Right cardiac atrium (tissue), 5 donors: ENCODE results near the gene ZNHIT2. TPM values are rescaled to one million over a fixed set of nuclear protein-coding genes. Genes with fewer than 3 reads are reported as not detected.

Source experiments
- ATAC-seq, 2 donors: fragments of 200-7000 bp; cut with Tn5 transposase; one replicate each; pipeline versions ENCODE4 v1.8.0 to v1.9.1; 2020; ENCODE audit warnings: moderate library complexity in 2 of 2, mild to moderate bottlenecking in 1 of 2
- DNase-seq, 3 donors: peaks; one replicate each; pipeline ENCODE4 v3.0.0-alpha.2; 2020
- H3K27ac ChIP-seq: one replicate; pipeline ENCODE4 v1.5.1; 2013; ENCODE audit warnings: mild to moderate bottlenecking, low read length, control low read depth, moderate library complexity
- H3K27me3 ChIP-seq: one replicate; pipeline ENCODE4 v1.6.1; 2013; ENCODE audit not compliant: control insufficient read depth, insufficient read depth
- H3K4me1 ChIP-seq: one replicate; pipeline ENCODE4 v1.6.1; 2013; ENCODE audit warnings: low read length; ENCODE audit not compliant: control insufficient read depth, insufficient read depth
- H3K4me3 ChIP-seq: one replicate; pipeline ENCODE4 v1.5.1; 2013; ENCODE audit warnings: low read length, control low read depth
- H3K9me3 ChIP-seq: one replicate; pipeline ENCODE4 v1.6.1; 2013; ENCODE audit warnings: low read length; ENCODE audit not compliant: control insufficient read depth
- WGBS: extraction: QIAGEN DNeasy Blood & Tissue Kit; methylation state at CpG from one replicate; pipeline ENCODE4 v1.1.7; 2013; 5-methylcytosine and 5-hydroxymethylcytosine counted together
- intact Hi-C, 4 donors: fragments of 100-400 bp; cut with DNase I; formaldehyde crosslinking; loops; one replicate each; pipeline versions ENCODE4 v1.11.0 to v1.14.0; 2022 to 2023
- polyA plus RNA-seq: library from polyadenylated mRNA; stranded (reverse); fragments of 200-250 nt; gene quantifications from one replicate; pipeline ENCODE4 v1.2.3, GENCODE V29; 2013
- total RNA-seq, 4 donors: library from RNA; stranded (reverse); fragmentation: NEBNext Ultra II Directional; extraction: Animal tissue kit (Norgen Biotek cat#: 25700); gene quantifications; one replicate each; pipeline ENCODE4 v1.2.1, GENCODE V29; 2021
- donor health status: healthy with polysubstance abuse.
- donor health status: DM: no; HTN: yes; CAD: no.
- donor health status: DM: no; HTN: no; CAD: no.
- donor health status: DM: no; HTN: yes; CAD: no; lungs with severe emphysema.
- donor health status: DM: yes; HTN: yes; CAD: no.

ZNHIT2 gene
- total and polyA plus RNA-seq, 5 donors: 6.4 to 11.6 (median 7.9) TPM

DNA sequence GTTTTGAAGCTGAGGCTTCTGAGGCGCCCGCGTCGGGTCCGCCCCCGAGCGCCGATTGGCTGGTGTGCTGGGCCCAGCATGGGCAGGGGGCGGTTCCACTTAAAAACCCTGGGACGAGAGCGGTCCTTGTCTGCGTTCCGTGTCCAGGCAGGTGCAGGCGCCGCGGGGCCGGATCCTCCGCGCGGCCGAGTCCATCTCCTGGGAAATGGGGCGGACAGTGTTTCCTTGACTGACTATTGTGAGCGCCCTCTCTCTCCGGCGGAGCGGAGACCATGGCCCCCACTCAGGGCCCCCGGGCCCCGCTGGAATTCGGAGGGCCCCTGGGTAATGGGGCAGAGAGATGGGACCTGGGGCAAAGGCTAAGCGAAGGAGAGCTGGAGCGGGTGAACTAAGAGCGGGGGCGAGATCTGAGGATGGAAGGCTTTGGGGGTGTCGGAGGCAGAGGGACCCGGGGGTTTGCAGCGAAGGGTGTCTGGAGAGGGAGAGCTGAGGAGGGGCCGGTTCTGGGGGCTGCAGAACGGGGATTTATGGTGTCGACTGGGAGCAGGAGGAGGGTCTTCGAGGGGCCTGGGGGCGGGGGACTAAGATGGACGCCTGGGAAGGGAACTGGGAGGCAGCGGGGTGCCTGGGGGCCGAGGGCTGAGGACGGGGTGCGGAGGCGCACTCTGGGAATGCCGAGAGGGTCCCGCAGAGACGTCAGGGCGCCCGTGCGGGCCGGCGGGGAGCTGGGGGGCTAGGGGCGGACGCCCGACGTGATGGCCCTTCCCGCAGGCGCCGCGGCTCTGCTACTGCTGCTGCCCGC is 5.6 kb downstream of the ZNHIT2 start, which contains the start of gene TM7SF2:
TM7SF2 (plus strand) TSS at position 129 of the 802 bp plus-strand sequence; CDS start at position 273, 144 bp downstream.
- no peaks in the 10 kb centered on the region for H3K4me1 ChIP-seq
- H3K9me3 ChIP-seq: no peaks in the 10 kb centered on the region
- WGBS: under 1% methylated on average over 64 of the region's 64 CpGs
- intact Hi-C loops: loop anchor here in 2 of 4 donors (10.0 kb wide), 3 partner anchors 87 to 327 kb away; partner anchors contain the start of genes CDC42BPG (in 1 of the 2) and SNX15 (in 1 of the 2)
- H3K27me3 ChIP-seq: no peaks in the 10 kb centered on the region
- peak within 1 kb of the TSS; percentile 56 for H3K27ac ChIP-seq
- ATAC-seq (peak; percentile 89), DNase-seq (peak; percentile 97 to 99 (median 98))
- H3K4me3 ChIP-seq: peak within 1 kb of the TSS; percentile 53

- Histone ChIP-seq H3K27ac (no peak overlapping the region), H3K4me1 (no peaks in the 10 kb centered on the region), H3K9me3 (no peaks in the 10 kb centered on the region), H3K4me3 (no peak overlapping the region), H3K27me3 (no peaks in the 10 kb centered on the region)
- peak in 1 of 2 donors; percentile 1 for ATAC-seq
- DNase-seq: no peak
- WGBS: 63% methylated on average over 31 of the region's 31 CpGs
- intact Hi-C loops: loop anchor here in 2 of 4 donors (10.0 kb wide), 3 partner anchors 86 to 326 kb away; partner anchors contain the start of genes CDC42BPG (in 1 of the 2) and SNX15 (in 1 of the 2)
These were observed 6.2 kb downstream of the ZNHIT2 start for GRCh38 chr11:65111159-65111743.

GRCh38 chr11:65110354-65110861 is 7.1 kb downstream of the ZNHIT2 start:
- H3K4me3 ChIP-seq: no peak overlapping the region
- intact Hi-C loops: loop anchor here in 2 of 4 donors (10.0 kb wide), 3 partner anchors 86 to 326 kb away; partner anchors contain the start of genes CDC42BPG (in 1 of the 2) and SNX15 (in 1 of the 2)
- ATAC-seq: peak; percentile 25 to 39

GRCh38 chr11:65109231-65110198 is 8.0 kb downstream of the ZNHIT2 start:
- Histone ChIP-seq H3K9me3 (no peaks in the 10 kb centered on the region), H3K27ac (no peak overlapping the region), H3K27me3 (no peaks in the 10 kb centered on the region), H3K4me3 (no peak overlapping the region), H3K4me1 (no peaks in the 10 kb centered on the region)
- intact Hi-C loops: loop anchor here in 2 of 4 donors (10.0 kb wide), 3 partner anchors 85 to 325 kb away; partner anchors contain the start of genes CDC42BPG (in 1 of the 2) and SNX15 (in 1 of the 2)
- WGBS: 87% methylated on average over 36 of the region's 36 CpGs
- no peak for ATAC-seq
- DNase-seq: peak in 2 of 3 donors; percentile 60 to 62

More at GRCh38 chr11:65110354-65110861, 7.1 kb downstream of the ZNHIT2 start:
- peak; percentile 82 to 94 (median 92) for DNase-seq
- Histone ChIP-seq H3K27me3 (no peaks in the 10 kb centered on the region), H3K4me1 (no peaks in the 10 kb centered on the region), H3K27ac (no peak overlapping the region), H3K9me3 (no peaks in the 10 kb centered on the region)
- WGBS: 13% methylated on average over 18 of the region's 18 CpGs

DNA sequence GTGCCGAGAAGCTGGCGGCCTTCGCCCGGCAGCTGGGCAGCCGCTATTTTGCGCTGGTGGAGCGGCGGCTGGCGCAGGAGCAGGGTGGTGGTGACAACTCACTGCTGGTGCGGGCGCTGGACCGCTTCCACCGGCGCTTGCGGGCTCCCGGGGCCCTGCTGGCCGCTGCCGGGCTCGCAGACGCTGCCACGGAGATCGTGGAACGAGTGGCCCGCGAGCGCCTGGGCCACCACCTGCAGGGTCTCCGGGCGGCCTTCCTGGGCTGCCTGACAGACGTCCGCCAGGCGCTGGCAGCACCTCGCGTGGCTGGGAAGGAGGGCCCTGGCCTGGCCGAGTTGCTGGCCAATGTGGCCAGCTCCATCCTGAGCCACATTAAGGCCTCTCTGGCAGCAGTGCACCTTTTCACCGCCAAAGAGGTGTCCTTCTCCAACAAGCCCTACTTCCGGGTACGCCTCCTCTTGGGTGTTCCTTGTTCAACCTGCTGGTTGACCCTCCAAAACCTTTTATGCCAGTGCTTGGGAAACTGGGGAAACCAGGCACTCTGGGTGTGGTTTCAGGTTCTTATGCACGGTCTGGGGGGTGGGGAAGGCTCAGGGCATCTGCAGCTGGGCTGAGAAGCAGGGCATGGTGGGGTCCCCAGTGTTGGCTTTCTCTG is 8.9 kb downstream of the ZNHIT2 start:
- Histone ChIP-seq H3K4me3 (no peak overlapping the region), H3K4me1 (no peaks in the 10 kb centered on the region), H3K27ac (no peak overlapping the region), H3K9me3 (no peaks in the 10 kb centered on the region), H3K27me3 (no peaks in the 10 kb centered on the region)
- ATAC-seq: no peak
- DNase-seq: peak in 2 of 3 donors; percentile 22 to 61
- 90% methylated on average over 38 of the region's 38 CpGs for WGBS
- intact Hi-C loops: no loop called here

GRCh38 chr11:65107751-65108468 is 9.6 kb downstream of the ZNHIT2 start:
- H3K4me3 ChIP-seq: no peak overlapping the region
- ATAC-seq (no peak), DNase-seq (peak in 2 of 3 donors; percentile 61 to 62)
- no peaks in the 10 kb centered on the region for H3K9me3 ChIP-seq
- 95% methylated on average over 52 of the region's 52 CpGs for WGBS
- H3K27ac ChIP-seq: no peak overlapping the region
- H3K27me3 ChIP-seq: no peaks in the 10 kb centered on the region
- H3K4me1 ChIP-seq: peaks cover 2% of the 10 kb centered on the region
- intact Hi-C loops: no loop called here

DNA sequence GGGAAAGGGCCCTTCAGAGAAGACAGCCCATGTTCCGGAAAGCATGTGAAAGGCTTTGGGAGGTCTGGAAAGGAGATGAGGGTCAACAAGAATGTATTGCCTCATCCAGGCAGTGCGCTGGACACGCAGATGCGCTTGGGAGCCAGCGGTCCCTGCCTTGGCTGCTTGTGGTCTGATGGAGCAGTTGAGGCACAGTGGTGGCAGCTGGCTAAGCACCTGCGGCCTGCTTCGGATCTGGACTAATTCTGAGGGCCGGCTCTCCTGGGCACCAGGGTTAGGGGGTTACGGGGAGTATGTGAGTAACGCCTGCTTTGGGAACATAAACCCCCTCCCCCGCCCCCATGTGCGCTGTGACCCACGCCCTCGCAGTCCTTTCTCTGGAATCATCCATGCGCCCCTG is 10.4 kb downstream of the ZNHIT2 start:
- DNase-seq (peak in 1 of 3 donors; percentile 33), ATAC-seq (no peak)
- no peak overlapping the region for H3K4me3 ChIP-seq
- H3K9me3 ChIP-seq: no peaks in the 10 kb centered on the region
- H3K27ac ChIP-seq: no peak overlapping the region
- intact Hi-C loops: no loop called here
- H3K27me3 ChIP-seq: no peaks in the 10 kb centered on the region
- H3K4me1 ChIP-seq: peaks cover 7% of the 10 kb centered on the region
- WGBS: 94% methylated on average over 15 of the region's 15 CpGs

DNA sequence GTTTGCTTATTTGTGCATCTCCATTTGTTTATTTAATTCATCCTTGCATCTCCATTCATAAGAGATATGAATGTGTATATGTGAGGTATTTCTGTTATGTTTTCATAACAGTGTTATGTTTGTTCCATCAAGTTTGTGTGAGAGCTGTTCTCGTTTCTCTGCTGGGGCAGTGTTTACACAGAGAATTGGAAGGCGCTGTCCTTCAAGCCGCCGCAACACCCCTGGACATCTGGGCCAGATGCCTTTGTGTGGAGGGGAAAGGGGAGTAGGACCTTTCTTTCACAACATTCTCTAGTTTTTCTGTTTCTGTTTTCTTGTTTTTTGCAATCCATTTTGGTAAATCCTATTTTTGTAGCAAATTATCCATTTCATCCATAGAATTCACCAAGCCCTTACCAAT is 12.9 kb downstream of the ZNHIT2 start:
- Histone ChIP-seq H3K4me3 (no peak overlapping the region), H3K9me3 (no peaks in the 10 kb centered on the region), H3K4me1 (peaks cover 9% of the 10 kb centered on the region), H3K27me3 (no peaks in the 10 kb centered on the region), H3K27ac (peak overlapping the region; percentile 65)
- ATAC-seq: no peak
- intact Hi-C loops: no loop called here
- DNase-seq: peak in 1 of 3 donors; percentile 65
- WGBS: 67% methylated on average over 4 of the region's 4 CpGs

- peak overlapping the region; percentile 76 for H3K27ac ChIP-seq
- H3K27me3 ChIP-seq: no peaks in the 10 kb centered on the region
- no peak overlapping the region for H3K4me3 ChIP-seq
- no peak for ATAC-seq
- DNase-seq: no peak
- H3K4me1 ChIP-seq: peaks cover 9% of the 10 kb centered on the region
- intact Hi-C loops: no loop called here
- H3K9me3 ChIP-seq: no peaks in the 10 kb centered on the region
These were observed 14.0 kb downstream of the ZNHIT2 start for GRCh38 chr11:65103476-65103875.
